HG03066 (cell line): Measurements from ENCODE around the gene TRIP11.
"Not testable (repeated sequence)": the region's sequence is repeated elsewhere in the genome, so short reads cannot be mapped to it uniquely, and the experiment has no call there.

Experiments
- ATAC-seq: cut with Tn5 transposase; IDR thresholded peaks from one replicate; pipeline ENCODE4 v1.9.1; 2021; ENCODE audit warnings: low read depth; ENCODE audit not compliant: unreplicated experiment

Gene TRIP11

GRCh38 chr14:92039719-92040430 is at the start of gene TRIP11:
Gene TRIP11 (minus strand): TSS chr14:92040059. CDS start chr14:92039685, 374 bp downstream.
- peak; percentile 95 for ATAC-seq

- no peak for ATAC-seq
Measured at GRCh38 chr14:92088494-92088893, 48.6 kb upstream of the TRIP11 start.

- no peak for ATAC-seq
Measured at GRCh38 chr14:92074555-92074954, 34.7 kb upstream of the TRIP11 start.

- no peak for ATAC-seq
Measured at GRCh38 chr14:92058006-92058917, 18.4 kb upstream of the TRIP11 start.

- no peak for ATAC-seq
Measured at GRCh38 chr14:92049781-92050180, 9.9 kb upstream of the TRIP11 start.

- ATAC-seq, result not testable (repeated sequence)
Measured at GRCh38 chr14:92049221-92049620, 9.4 kb upstream of the TRIP11 start.

GRCh38 chr14:92045904-92046303 is 6.0 kb upstream of the TRIP11 start:
- not testable (repeated sequence) for ATAC-seq

- ATAC-seq, result not testable (repeated sequence)
Measured at GRCh38 chr14:92041766-92042165, 1.9 kb upstream of the TRIP11 start.

GRCh38 chr14:92041203-92041602 is 1.3 kb upstream of the TRIP11 start:
- ATAC-seq, result no peak

GRCh38 chr14:92040431-92041051 is 682 bp upstream of the TRIP11 start:
- ATAC-seq, result no peak

- ATAC-seq, result peak; percentile 12
Measured at GRCh38 chr14:92039063-92039718, 668 bp downstream of the TRIP11 start.

- no peak for ATAC-seq
Measured at GRCh38 chr14:92037989-92038388, 1.9 kb downstream of the TRIP11 start.

- ATAC-seq, result no peak
Measured at GRCh38 chr14:92035890-92036289, 4.0 kb downstream of the TRIP11 start.

GRCh38 chr14:92033906-92034687 is 5.8 kb downstream of the TRIP11 start:
- no peak for ATAC-seq

GRCh38 chr14:92033433-92033832 is 6.4 kb downstream of the TRIP11 start:
- ATAC-seq, result no peak

- no peak for ATAC-seq
Measured at GRCh38 chr14:92026548-92027190, 13.2 kb downstream of the TRIP11 start.

GRCh38 chr14:92022036-92022435 is 17.8 kb downstream of the TRIP11 start:
- ATAC-seq, result no peak

- no peak for ATAC-seq
Measured at GRCh38 chr14:92021523-92021922, 18.3 kb downstream of the TRIP11 start.

GRCh38 chr14:92014040-92014439 is 25.8 kb downstream of the TRIP11 start:
- no peak for ATAC-seq
